GM19372 (cell line): ENCODE results near the gene LRP1-AS.

Experiments
- ATAC-seq: cut with Tn5 transposase; IDR thresholded peaks from one replicate; pipeline ENCODE4 v1.9.1; 2021; ENCODE audit warnings: mild to moderate bottlenecking, low read depth, moderate library complexity; ENCODE audit not compliant: unreplicated experiment

The LRP1-AS gene

DNA sequence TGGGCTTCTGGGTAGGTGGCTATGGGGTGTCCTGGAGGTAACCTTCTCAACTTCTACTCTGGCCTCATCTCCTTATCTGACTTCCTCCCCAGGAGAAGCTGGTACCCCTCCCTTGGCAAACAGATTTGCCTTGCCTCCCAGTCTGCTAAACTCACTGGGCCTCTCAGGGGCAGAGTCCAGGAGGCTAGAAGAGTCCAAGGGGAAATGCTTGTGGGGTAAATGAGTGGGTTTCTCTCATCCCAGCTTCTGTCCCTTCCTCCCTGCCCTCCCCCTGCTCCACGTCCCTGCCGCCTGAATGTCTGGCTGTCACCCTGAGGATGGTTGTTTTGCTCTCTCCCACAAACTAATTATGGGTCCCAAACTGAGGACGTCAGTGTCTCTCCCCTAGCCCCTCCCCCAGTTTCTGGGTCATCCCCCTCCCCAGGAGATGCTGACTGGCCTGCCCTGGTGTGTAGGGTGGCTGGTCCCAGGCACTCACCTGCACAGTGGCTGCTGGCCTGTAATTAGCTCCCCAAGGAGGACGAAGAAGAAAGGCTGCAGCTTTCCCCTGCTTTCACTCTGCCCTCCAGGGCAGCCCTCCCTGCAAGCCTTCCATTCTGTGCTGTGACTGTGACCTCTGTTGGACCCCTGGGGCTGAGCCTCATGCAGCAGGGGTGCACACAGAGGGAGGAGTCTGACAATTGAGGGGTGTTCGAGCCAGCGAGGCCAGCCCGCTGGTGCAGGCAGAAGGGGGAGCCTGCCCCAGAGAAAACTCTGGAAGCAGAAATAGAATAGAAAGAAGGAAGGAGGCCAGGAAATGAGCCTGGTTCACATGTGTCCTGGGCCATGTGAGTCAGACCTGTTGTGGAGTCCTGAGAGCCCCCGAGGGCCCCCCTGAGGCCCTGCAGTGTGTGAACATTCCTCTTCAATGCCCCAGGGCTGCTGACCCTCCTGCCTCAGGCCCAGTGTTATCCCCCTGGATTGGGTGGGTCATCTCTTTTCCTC lies at the start of gene LRP1-AS:
TSS of gene LRP1-AS (minus strand) at position 659 of the 984 bp plus-strand sequence.
- ATAC-seq = no peak

DNA sequence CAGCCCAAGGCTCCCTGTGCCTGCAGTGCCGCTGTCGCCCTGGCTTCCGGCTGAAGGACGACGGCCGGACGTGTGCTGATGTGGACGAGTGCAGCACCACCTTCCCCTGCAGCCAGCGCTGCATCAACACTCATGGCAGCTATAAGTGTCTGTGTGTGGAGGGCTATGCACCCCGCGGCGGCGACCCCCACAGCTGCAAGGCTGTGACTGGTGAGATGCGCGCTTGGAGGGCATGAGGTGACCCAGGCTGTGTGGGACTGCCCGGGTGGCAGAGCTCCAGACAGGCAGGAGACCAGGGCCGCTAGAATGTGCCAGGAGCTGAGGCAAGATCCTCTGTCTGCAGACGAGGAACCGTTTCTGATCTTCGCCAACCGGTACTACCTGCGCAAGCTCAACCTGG lies 49.5 kb upstream of the LRP1-AS start:
- ATAC-seq = no peak

- no peak for ATAC-seq
Measured at GRCh38 chr12:57196439-57196838, 49.0 kb upstream of the LRP1-AS start.

DNA sequence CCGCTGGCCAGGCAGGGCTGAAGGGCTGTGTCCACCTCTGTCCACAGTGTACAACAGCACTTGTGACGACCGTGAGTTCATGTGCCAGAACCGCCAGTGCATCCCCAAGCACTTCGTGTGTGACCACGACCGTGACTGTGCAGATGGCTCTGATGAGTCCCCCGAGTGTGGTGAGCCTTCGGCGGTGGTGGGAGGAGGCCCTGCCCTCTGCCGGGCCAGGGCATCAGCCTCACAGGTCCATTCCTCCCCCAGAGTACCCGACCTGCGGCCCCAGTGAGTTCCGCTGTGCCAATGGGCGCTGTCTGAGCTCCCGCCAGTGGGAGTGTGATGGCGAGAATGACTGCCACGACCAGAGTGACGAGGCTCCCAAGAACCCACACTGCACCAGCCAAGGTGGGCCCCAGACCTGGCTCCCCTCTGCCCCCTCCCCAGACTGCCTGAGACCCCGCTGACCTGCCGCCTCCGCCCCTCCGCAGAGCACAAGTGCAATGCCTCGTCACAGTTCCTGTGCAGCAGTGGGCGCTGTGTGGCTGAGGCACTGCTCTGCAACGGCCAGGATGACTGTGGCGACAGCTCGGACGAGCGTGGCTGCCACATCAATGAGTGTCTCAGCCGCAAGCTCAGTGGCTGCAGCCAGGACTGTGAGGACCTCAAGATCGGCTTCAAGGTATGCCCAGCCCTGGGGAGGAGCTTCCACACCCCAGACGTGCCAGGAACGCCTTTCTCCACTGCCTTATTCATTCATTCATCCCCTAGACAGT lies 48.4 kb upstream of the LRP1-AS start:
- ATAC-seq = no peak

GRCh38 chr12:57195186-57195585 lies 47.8 kb upstream of the LRP1-AS start:
- no peak for ATAC-seq

DNA sequence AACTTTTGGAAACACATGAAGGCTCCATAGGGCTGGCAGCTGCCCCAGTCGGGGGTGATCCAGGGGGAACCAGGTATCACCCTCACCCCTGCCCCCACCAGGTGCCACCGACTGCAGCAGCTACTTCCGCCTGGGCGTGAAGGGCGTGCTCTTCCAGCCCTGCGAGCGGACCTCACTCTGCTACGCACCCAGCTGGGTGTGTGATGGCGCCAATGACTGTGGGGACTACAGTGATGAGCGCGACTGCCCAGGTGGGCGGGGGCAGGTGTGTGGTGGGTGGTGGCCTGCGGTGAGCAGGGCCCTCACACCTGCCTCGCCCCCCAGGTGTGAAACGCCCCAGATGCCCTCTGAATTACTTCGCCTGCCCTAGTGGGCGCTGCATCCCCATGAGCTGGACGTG lies 46.8 kb upstream of the LRP1-AS start:
- no peak for ATAC-seq

DNA sequence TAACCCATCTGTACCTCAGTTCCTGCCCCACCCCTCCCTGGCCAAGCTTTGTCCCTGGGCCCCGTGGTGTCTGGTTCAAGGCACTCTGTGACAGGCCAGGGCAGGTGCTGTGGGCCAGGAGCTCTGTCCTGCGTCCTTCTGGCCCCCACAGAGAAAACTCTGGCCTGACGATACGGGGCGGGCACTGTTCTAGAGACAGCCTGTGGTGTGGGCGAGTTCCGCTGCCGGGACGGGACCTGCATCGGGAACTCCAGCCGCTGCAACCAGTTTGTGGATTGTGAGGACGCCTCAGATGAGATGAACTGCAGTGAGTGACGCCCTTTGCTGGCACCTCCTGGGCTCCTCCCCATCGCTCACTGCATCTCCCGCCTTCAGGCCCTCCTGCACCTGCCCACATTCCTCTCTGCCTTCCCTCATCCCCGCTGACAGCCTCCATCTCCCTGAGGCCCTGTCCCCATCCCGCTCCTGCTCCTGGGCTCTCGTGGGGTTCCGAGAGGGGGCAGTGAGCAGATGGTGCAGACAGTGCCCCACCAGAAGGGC lies 46.4 kb upstream of the LRP1-AS start:
- ATAC-seq = no peak

GRCh38 chr12:57192920-57193319 lies 45.5 kb upstream of the LRP1-AS start:
- no peak for ATAC-seq

GRCh38 chr12:57191410-57191809 lies 44.0 kb upstream of the LRP1-AS start:
- ATAC-seq = no peak

DNA sequence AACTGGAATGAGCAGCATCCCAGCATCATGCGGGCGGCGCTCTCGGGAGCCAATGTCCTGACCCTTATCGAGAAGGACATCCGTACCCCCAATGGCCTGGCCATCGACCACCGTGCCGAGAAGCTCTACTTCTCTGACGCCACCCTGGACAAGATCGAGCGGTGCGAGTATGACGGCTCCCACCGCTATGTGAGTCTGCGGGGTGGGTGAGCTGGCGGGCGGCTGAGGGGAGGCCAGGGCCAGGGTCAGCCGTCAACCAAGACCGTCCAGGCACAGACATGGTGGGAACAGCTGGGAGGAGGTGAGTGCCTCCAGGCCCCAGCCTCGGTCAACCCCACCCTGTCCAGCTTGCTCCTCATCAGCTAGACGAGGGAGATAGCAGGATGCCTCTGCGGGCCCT lies 43.4 kb upstream of the LRP1-AS start:
- no peak for ATAC-seq

DNA sequence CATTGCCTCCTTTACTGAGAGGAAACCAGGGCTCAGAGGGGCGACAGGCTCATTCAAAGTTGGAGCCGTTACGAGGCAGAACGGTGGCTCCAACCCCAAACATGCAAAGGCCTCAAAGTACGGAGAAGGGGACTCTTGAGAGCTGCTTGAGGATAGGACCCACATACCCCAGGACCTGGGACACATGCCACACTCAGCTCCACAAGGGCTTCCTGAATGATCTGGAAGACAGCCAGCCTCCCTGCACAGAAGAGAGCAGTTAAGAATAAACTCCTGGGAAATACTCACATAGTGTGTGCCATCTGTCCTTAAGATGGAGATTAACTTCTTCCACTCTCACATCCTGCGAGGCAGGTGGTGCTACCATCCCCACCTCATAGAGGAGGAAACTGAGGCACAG lies 42.6 kb upstream of the LRP1-AS start:
- no peak for ATAC-seq

DNA sequence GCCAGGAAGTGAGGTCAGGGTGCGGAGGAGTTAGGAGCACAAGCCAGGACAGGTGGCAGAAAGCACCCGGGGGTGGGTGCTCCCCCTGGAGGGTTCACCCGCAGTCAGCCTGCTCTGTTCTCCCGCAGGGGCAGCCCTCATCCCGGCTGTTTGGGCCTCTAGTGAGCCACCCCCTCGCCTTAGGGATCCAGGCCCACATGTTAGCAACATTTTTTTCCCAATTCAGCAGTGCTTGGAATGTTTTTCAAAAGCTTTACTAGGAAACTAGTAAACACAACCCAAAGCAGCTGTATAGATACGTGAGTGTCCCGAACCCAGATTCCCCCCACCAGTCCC lies 40.6 kb upstream of the LRP1-AS start:
- no peak for ATAC-seq

DNA sequence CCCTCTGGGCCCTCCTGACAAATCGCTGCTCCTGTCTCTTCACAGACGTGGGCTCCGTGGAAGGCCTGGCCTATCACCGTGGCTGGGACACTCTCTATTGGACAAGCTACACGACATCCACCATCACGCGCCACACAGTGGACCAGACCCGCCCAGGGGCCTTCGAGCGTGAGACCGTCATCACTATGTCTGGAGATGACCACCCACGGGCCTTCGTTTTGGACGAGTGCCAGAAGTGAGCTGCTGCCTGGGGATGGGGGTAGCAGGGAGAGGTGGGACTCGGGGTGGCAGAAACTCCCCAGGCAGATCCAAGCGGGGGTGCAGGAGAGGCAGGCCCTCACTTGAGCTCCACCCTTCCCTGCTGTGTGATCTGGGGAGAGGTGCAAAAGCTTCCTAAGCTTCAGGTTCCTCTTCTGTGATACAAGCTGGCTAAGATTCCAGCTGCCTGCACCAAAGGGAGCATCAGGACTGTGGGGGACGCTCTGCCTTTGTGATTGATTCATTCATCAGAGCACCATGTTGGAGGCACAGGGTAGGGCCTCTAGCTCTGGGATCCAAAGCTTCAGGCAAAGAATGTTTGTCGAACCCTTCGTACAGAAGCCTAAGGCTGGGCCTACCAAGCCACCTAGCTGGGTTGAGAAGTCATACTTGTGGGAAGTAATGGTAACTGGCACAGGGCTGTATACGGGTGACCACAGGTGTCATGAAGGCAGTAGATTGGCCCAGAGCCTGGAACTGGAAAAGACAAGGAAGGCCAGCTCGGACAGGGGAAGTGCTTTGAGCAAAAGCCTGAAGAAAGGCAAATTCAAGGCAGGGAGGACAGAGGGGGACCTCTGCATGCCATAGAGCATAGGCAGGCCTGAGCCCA lies 40.0 kb upstream of the LRP1-AS start:
- ATAC-seq = no peak

DNA sequence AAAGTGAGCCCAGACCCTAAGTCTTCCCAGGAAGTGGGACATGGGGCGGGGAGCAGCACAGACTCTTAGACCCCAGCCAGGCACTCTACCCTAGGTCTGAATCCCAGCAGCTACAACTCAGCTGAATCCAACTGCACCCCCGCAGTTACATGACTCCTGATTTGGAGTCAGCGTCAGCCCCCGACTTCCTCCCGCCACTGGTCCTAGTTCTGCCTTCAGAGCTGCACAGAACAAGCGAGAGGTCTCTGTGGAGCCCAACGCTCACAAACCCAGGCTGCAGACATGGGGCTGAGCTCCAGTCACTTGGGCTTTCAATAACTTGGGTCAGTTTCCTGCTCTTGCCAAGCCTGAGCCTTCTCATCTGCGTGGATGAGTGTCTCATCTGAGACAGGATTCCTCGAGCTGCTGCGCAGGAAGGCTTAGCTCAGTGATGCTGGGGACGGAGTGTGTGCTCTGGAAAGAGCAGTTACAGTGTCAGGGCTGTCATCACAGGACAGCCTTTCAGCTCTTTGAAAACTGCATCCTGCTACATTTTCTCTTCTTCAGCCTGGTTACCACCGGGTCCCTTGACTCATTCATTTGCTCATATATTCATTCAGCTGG lies 38.6 kb upstream of the LRP1-AS start:
- no peak for ATAC-seq

GRCh38 chr12:57185403-57185802 lies 38.0 kb upstream of the LRP1-AS start:
- ATAC-seq = no peak

DNA sequence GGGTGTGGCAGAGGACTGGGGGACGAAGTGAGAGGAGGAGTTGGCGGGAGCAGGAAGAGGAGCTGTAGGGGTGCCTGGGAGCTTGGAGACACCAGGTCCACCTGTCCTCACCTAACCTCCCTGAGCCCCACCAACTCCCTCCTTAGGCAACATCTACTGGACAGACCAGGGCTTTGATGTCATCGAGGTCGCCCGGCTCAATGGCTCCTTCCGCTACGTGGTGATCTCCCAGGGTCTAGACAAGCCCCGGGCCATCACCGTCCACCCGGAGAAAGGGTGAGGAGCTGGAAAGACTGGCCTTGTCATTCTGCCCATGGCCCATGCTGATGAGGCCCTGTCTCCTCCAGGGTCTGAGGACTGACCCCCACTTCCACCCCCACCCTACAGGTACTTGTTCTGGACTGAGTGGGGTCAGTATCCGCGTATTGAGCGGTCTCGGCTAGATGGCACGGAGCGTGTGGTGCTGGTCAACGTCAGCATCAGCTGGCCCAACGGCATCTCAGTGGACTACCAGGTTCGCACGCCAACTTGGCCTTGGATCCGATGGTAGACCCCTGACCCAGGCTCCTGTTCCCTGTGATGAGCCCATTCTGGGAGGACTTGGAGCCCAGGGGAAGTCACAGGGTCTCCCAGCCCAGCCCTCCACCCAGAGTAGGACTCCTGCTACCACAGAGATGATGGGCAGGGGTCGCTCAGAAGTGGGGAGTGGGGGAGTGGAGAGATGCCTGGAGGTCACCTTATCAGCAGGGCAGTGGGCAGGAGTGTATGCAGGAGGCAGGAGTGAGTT lies 36.7 kb upstream of the LRP1-AS start:
- no peak for ATAC-seq

DNA sequence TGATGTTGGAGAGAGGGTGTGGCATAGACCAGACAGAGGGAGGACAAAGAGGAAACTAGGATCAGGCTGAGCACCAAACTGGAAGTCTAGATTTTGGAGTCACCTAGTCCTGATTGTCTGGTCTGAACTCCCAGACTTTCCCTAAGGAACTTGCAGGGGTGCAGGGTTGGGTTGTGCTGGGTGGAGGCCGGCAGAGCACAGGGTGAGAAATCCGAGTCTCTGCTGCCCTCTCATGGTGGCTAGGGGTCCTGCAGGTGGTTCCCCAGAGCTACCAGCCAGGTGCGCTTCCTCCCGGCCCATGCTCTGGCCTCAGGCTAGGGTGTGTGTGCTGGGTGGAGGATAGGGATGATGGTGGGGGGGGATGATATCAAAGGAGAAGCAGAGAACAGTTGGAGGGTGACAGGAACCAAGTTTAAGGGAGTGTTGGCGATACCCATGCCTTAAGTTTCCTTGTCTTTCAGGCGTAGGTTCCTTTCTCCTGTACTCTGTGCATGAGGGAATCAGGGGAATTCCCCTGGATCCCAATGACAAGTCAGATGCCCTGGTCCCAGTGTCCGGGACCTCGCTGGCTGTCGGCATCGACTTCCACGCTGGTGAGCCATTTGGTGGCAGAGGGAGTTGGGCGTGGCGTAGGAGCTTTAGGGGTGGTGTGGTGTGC lies 35.6 kb upstream of the LRP1-AS start:
- ATAC-seq = peak; percentile 89

DNA sequence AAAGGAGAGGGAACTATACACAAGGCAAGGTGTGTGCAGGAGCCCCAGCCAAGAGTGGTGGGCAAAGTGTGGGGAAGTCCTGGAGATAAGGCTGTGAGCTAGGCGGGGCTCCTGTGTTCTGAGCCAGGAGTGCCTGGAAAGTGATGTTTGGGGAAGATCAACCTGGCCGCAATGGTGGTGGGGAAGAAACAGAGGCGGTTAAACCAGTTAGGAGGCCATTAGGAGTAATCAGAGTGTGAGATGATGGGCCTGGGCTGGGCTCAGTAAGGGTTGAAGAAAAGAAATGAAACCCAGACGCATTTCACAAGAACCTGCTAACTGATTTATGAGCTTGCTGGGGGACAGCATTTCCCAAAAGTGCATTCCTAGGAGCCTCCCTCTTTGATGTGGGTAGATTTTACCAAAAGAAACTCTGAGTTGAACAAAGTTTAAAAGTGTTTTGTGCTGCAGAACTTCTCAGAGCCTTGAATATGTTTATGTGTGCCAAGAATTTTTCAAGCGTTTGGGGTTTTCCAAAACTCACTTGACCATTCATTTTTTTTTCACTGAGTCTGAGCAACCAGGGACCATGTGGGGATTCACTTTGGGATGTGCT lies 34.2 kb upstream of the LRP1-AS start:
- no peak for ATAC-seq
